H1 (cell line): ENCODE results near the gene MOB3B. TPM values are rescaled to one million over a fixed set of nuclear protein-coding genes. Genes with fewer than 3 reads are reported as not detected.

Experiments used
- GTF2F1 ChIP-seq: IDR thresholded peaks from 2 replicates; pipeline ENCODE4 v1.6.1; 2012; ENCODE audit warnings: low read depth, low read length, improper control_type of control experiment, borderline replicate concordance
- TAF7 ChIP-seq: optimal IDR thresholded peaks from 2 replicates; pipeline ENCODE3; 2011; ENCODE audit warnings: low read depth, mild to moderate bottlenecking, inconsistent platforms, low read length, moderate library complexity, borderline replicate concordance
- ZNF274 ChIP-seq: IDR thresholded peaks from 2 replicates; pipeline ENCODE4 v1.7.0; 2012; ENCODE audit warnings: low read length, borderline replicate concordance; ENCODE audit errors: extremely low read depth
- polyA plus RNA-seq, 7 experiments: library from polyadenylated mRNA; depleted of rRNA in 3 of 7; stranded (reverse) in 5 of 7; unstranded in 2 of 7; fragments of >200 nt in 5 of 7; fragments of 200-250 nt in 2 of 7; gene quantifications; 1 replicate in 5 of 7; 2 replicates in 1 of 7; 4 replicates in 1 of 7; pipeline versions ENCODE4 v1.2.1 to v1.2.3, GENCODE V29; 2011 to 2013; ENCODE audit warnings: missing spikeins in 2 of 7, mixed read lengths in 2 of 7
- total RNA-seq: library from RNA; stranded (reverse); fragmentation: NEBNext Ultra II Directional; extraction: Animal tissue kit (Norgen Biotek cat#: 25700); gene quantifications from 2 replicates; pipeline ENCODE4 v1.2.1, GENCODE V29; 2021

Gene MOB3B
- total and polyA plus RNA-seq, 2 of the 8 experiments (the other 6 are each of a cell fraction or from before 2014, with no cell fraction given): 12.7 to 16.1 TPM

DNA sequence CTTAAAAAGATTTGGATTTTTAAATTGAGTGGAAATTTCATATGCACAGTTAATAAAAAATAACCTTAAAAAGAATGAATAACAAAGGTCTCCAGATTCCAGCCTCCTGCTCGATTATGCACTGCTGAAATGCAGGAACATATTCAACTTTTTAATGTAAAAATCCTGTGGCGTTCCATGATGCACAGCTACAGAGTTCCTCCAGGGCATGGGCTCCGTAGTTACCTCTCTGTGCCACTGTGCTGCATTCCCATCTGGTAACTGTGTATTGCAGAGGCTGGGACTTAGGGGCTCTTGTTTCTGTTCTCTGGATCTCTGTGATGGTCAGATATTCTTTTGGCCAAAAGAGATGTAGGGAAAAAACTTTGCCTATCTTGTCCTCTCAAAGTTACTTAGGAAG lies 201.1 kb downstream of the MOB3B start (continued):
- no peak for TF ChIP-seq TAF7
- no peak for TF ChIP-seq GTF2F1
- TF ChIP-seq ZNF274: no peak
